PC-3 (cell line): Measurements from ENCODE around the gene RBBP9.
"Not testable (repeated sequence)": the region's sequence is repeated elsewhere in the genome, so short reads cannot be mapped to it uniquely, and the experiment has no call there.

Experiments used
- CTCF ChIP-seq: fragments of 300-600 bp; sonication (generic); conservative IDR thresholded peaks from 2 replicates; pipeline ENCODE4 v1.5.1; 2017; ENCODE audit warnings: antibody characterized with exemption, low read depth, mild to moderate bottlenecking, low read length
- EZH2 ChIP-seq: fragments of 300-600 bp; sonication (generic); IDR thresholded peaks from one replicate; pipeline ENCODE4 v1.6.1; 2017; ENCODE audit warnings: antibody characterized with exemption, mild to moderate bottlenecking, low read length; ENCODE audit not compliant: unreplicated experiment
- EZH2phosphoT487 ChIP-seq: fragments of 300-600 bp; sonication (generic); IDR thresholded peaks from 2 replicates; pipeline ENCODE4 v1.6.1; 2018; ENCODE audit warnings: mild to moderate bottlenecking, antibody characterized with exemption, low read length, borderline replicate concordance

GRCh38 chr20:18526761-18527160 is 29.7 kb upstream of the RBBP9 start:
- not testable (repeated sequence) for TF ChIP-seq CTCF, EZH2, EZH2phosphoT487
